IMR-90 (cell line): ENCODE results near the gene BOD1L1. TPM values are rescaled to one million over a fixed set of nuclear protein-coding genes. Genes with fewer than 3 reads are reported as not detected.
"Not testable (repeated sequence)": the region's sequence is repeated elsewhere in the genome, so short reads cannot be mapped to it uniquely, and the experiment has no call there.

ENCODE experiments used
- ATAC-seq: fragments of 200-7000 bp; cut with Tn5 transposase; 2 replicates; pipeline ENCODE4 v1.9.1; 2020; ENCODE audit warnings: low read depth, mild to moderate bottlenecking, moderate library complexity
- BruUV-seq: library from RNA; stranded (reverse); fragments of 400-500 nt; replicated peaks from 2 replicates; lab custom pipeline; 2021; lab: Mats Ljungman, UMichigan
- CTCF ChIA-PET: fragments of 300-600 bp; formaldehyde crosslinking; extraction: SDS; loops from one replicate; lab custom pipeline; 2021; ENCODE audit warnings: antibody characterized with exemption; lab: Yijun Ruan, JAX
- POLR2A ChIA-PET: fragments of 300-600 bp; sonication (Branson Sonifier 250); formaldehyde crosslinking; loops from one replicate; lab custom pipeline; 2022; ENCODE audit warnings: antibody characterized with exemption; ENCODE audit not compliant: unreplicated experiment; lab: Charles Lee
- DNase-seq: peaks from one replicate; pipeline ENCODE4 v3.0.0; 2013
- H2AFZ ChIP-seq: replicated peaks from 2 replicates; pipeline ENCODE3; 2013; ENCODE audit warnings: low read length, mild to moderate bottlenecking; ENCODE audit not compliant: poor library complexity
- H2AK5ac ChIP-seq: 2 replicates; pipeline ENCODE4 v1.6.1; 2013; ENCODE audit warnings: low read depth, low read length, inconsistent platforms
- H2AK9ac ChIP-seq: replicated peaks from 2 replicates; pipeline ENCODE3; 2013; ENCODE audit warnings: mild to moderate bottlenecking, low read depth, low read length, moderate library complexity; ENCODE audit not compliant: poor library complexity
- H2BK120ac ChIP-seq: 2 replicates; pipeline ENCODE4 v1.6.1; 2013; ENCODE audit warnings: low read depth, low read length, inconsistent platforms
- H2BK15ac ChIP-seq: 3 replicates; pipeline ENCODE4 v1.6.1; 2013; ENCODE audit warnings: low read depth, low read length, inconsistent platforms
- H2BK20ac ChIP-seq: 2 replicates; pipeline ENCODE4 v1.6.1; 2013; ENCODE audit warnings: low read depth, mild to moderate bottlenecking, inconsistent platforms, low read length, moderate library complexity
- H2BK5ac ChIP-seq: 2 replicates; pipeline ENCODE4 v1.6.1; 2013; ENCODE audit warnings: mild to moderate bottlenecking, low read depth, low read length, inconsistent platforms; ENCODE audit not compliant: poor library complexity, severe bottlenecking
- H3K14ac ChIP-seq: replicated peaks from 2 replicates; pipeline ENCODE4 v1.6.1; 2013; ENCODE audit warnings: low read depth, low read length, inconsistent platforms
- H3K18ac ChIP-seq: 2 replicates; pipeline ENCODE4 v1.6.1; 2013; ENCODE audit warnings: low read depth, low read length, control low read depth
- H3K23ac ChIP-seq: 2 replicates; pipeline ENCODE4 v1.6.1; 2013; ENCODE audit warnings: low read depth, low read length, inconsistent platforms
- H3K27ac ChIP-seq: 2 replicates; pipeline ENCODE4 v1.5.1; 2013; ENCODE audit warnings: mild to moderate bottlenecking, control low read depth, low read length; ENCODE audit not compliant: insufficient read depth
- H3K27me3 ChIP-seq: 2 replicates; pipeline ENCODE4 v1.6.1; 2013; ENCODE audit warnings: low read length; ENCODE audit not compliant: control insufficient read depth, insufficient read depth
- H3K36me3 ChIP-seq: 2 replicates; pipeline ENCODE4 v1.6.1; 2013; ENCODE audit warnings: low read length, mixed read lengths; ENCODE audit not compliant: control insufficient read depth, insufficient read depth
- H3K4ac ChIP-seq: 2 replicates; pipeline ENCODE4 v1.6.1; 2013; ENCODE audit warnings: low read depth, low read length, inconsistent platforms
- H3K4me1 ChIP-seq: 2 replicates; pipeline ENCODE4 v1.6.1; 2013; ENCODE audit warnings: low read length, mixed read lengths; ENCODE audit not compliant: control insufficient read depth, insufficient read depth
- H3K4me2 ChIP-seq: 2 replicates; pipeline ENCODE4 v1.6.1; 2013; ENCODE audit warnings: low read depth, mild to moderate bottlenecking, control low read depth, low read length, moderate library complexity
- H3K4me3 ChIP-seq: 2 replicates; pipeline ENCODE4 v1.5.1; 2013; ENCODE audit warnings: low read depth, mild to moderate bottlenecking, control low read depth, low read length, moderate library complexity; ENCODE audit not compliant: insufficient read depth
- H3K56ac ChIP-seq: 2 replicates; pipeline ENCODE4 v1.6.1; 2013; ENCODE audit warnings: low read length, inconsistent platforms; ENCODE audit not compliant: insufficient read depth; ENCODE audit errors: extremely low read depth
- H3K79me1 ChIP-seq, 2 experiments: 2 replicates each; pipeline ENCODE4 v1.6.1; 2013; ENCODE audit warnings: low read length in 2 of 2, inconsistent platforms in 1 of 2, low read depth in 1 of 2
- H3K9ac ChIP-seq: 2 replicates; pipeline ENCODE4 v1.6.1; 2013; ENCODE audit warnings: low read depth, low read length, control low read depth
- H3K9me1 ChIP-seq: 2 replicates; pipeline ENCODE4 v1.6.1; 2013; ENCODE audit warnings: low read length, inconsistent platforms; ENCODE audit not compliant: insufficient read depth
- H3K9me3 ChIP-seq: 2 replicates; pipeline ENCODE4 v1.6.1; 2013; ENCODE audit warnings: low read length; ENCODE audit not compliant: control insufficient read depth, insufficient read depth
- H4K20me1 ChIP-seq: 2 replicates; pipeline ENCODE4 v1.6.1; 2013; ENCODE audit warnings: low read length, inconsistent platforms; ENCODE audit not compliant: insufficient read depth
- H4K5ac ChIP-seq: 2 replicates; pipeline ENCODE4 v1.6.1; 2013; ENCODE audit warnings: mild to moderate bottlenecking, low read depth, low read length, control low read depth
- H4K8ac ChIP-seq, 2 experiments: 2 replicates each; pipeline ENCODE4 v1.6.1; 2013; ENCODE audit warnings: low read depth in 2 of 2, low read length in 2 of 2, control low read depth in 1 of 2, inconsistent platforms in 1 of 2
- H4K91ac ChIP-seq: 2 replicates; pipeline ENCODE4 v1.6.1; 2013; ENCODE audit warnings: low read depth, low read length, inconsistent platforms; ENCODE audit not compliant: insufficient read depth
- MAFK ChIP-seq: IDR thresholded peaks from 2 replicates; pipeline ENCODE4 v1.6.1; 2012; ENCODE audit warnings: low read depth, low read length, improper control_type of control experiment
- MAZ ChIP-seq: IDR thresholded peaks from 2 replicates; pipeline ENCODE4 v1.6.1; 2012; ENCODE audit warnings: low read depth, mild to moderate bottlenecking, low read length, improper control_type of control experiment, moderate library complexity, borderline replicate concordance
- NFE2L2 ChIP-seq: fragments of 150-350 bp; IDR thresholded peaks from 2 replicates; pipeline ENCODE4 v1.6.1; 2016; ENCODE audit warnings: low read depth, mild to moderate bottlenecking, low read length
- USF2 ChIP-seq: fragments of 150-350 bp; IDR thresholded peaks from 2 replicates; pipeline ENCODE4 v1.6.1; 2017; ENCODE audit warnings: mild to moderate bottlenecking, antibody characterized with exemption, low read length, low read depth
- WGBS, 2 experiments: methylation state at CpG; one replicate each; pipeline versions ENCODE4 v1.1.5 to v1.1.7; 2013; ENCODE audit warnings: missing lambda C conversion rate in 2 of 2; ENCODE audit not compliant: insufficient read length in 1 of 2; ENCODE audit errors: extremely low coverage in 2 of 2; 5-methylcytosine and 5-hydroxymethylcytosine counted together
- dilution Hi-C: fragments of 300-500 bp; cut with HindIII; formaldehyde crosslinking; loops from one replicate; pipeline ENCODE4 v1.14.3; 2018; ENCODE audit warnings: low sequenced_read_pairs; ENCODE audit not compliant: unreplicated experiment
- in situ Hi-C: fragments of 300-500 bp; cut with MboI; formaldehyde crosslinking; loops from 3 replicates; pipeline ENCODE4 v1.14.3; 2019; ENCODE audit warnings: low sequenced_read_pairs, inconsistent platforms, mixed read lengths
- intact Hi-C: fragments of 100-400 bp; cut with micrococcal nuclease; formaldehyde crosslinking; loops from 2 replicates; pipeline ENCODE4 v1.10.0; 2022
- polyA plus RNA-seq, 3 experiments: library from polyadenylated mRNA; depleted of rRNA; stranded (reverse); fragments of >200 nt; gene quantifications; 2 replicates each; pipeline ENCODE4 v1.2.3, GENCODE V29; 2012; ENCODE audit warnings: low replicate concordance in 1 of 3
- total RNA-seq: library from RNA; depleted of rRNA; stranded (reverse); fragments of >200 nt; gene quantifications from 2 replicates; pipeline ENCODE4 v1.2.3, GENCODE V29; 2012

The BOD1L1 gene
- total and polyA plus RNA-seq, 2 of the 4 experiments (the other 2 are of a cell fraction), result 13.5 to 26.9 TPM

GRCh38 chr4:13561673-13562072 is 65.9 kb downstream of the BOD1L1 start:
- Histone ChIP-seq H3K4ac (no peak overlapping the region), H3K9ac (no peak overlapping the region), H2AFZ (no peak overlapping the region), H2BK120ac (no peak overlapping the region), H2AK5ac (no peak overlapping the region), H3K4me3 (no peak overlapping the region), H3K27ac (no peak overlapping the region), H2BK5ac (no peak overlapping the region), H3K4me2 (no peak overlapping the region), H3K56ac (no peak overlapping the region), H3K23ac (no peak overlapping the region), H3K9me3 (no peaks in the 10 kb centered on the region), H2BK15ac (no peak overlapping the region), H4K5ac (no peak overlapping the region), H4K8ac (no peak overlapping the region), H2AK9ac (no peak overlapping the region), H3K79me1 (no peaks in the 10 kb centered on the region), H3K9me1 (peaks cover 4% of the 10 kb centered on the region; the same call in 1 of the 2 replicates), H3K18ac (no peak overlapping the region), H3K14ac (no peak overlapping the region), H2BK20ac (no peak overlapping the region), H3K36me3 (no peaks in the 10 kb centered on the region), H4K91ac (no peak overlapping the region), H3K4me1 (peaks cover 5% of the 10 kb centered on the region; the same call in 1 of the 2 replicates), H3K27me3 (no peaks in the 10 kb centered on the region), H4K20me1 (no peaks in the 10 kb centered on the region)
- no peak for DNase-seq
- intact Hi-C loops, result no loop called here
- in situ Hi-C loops, result no loop called here
- ChIA-PET CTCF (no interaction called here), POLR2A (no interaction called here)
- dilution Hi-C loops, result no loop called here
- no CpG with 5 or more reads among the region's 4 CpGs for WGBS, 2 experiments
- TF ChIP-seq MAZ (no peak), MAFK (0 out of 2 replicates have a peak, but pooled peaks have one; percentile 5), USF2 (no peak), NFE2L2 (peak; percentile 57; the same call in 1 of the 2 replicates)
- no TSS peak for BruUV-seq
- no peak for ATAC-seq

GRCh38 chr4:13560111-13560510 is 67.4 kb downstream of the BOD1L1 start:
- in situ Hi-C loops, BruUV-seq, H2AFZ ChIP-seq, H2BK20ac ChIP-seq, H3K79me1 ChIP-seq, H4K8ac ChIP-seq, H3K9ac ChIP-seq, H2AK9ac ChIP-seq, H3K4ac ChIP-seq, DNase-seq, H3K9me1 ChIP-seq, H3K23ac ChIP-seq, H3K56ac ChIP-seq, H4K5ac ChIP-seq, H3K18ac ChIP-seq, H2BK120ac ChIP-seq, H3K27me3 ChIP-seq, H3K9me3 ChIP-seq, H2AK5ac ChIP-seq, H3K4me3 ChIP-seq, H3K36me3 ChIP-seq, H3K4me1 ChIP-seq, CTCF ChIA-PET, POLR2A ChIA-PET, H4K91ac ChIP-seq, H2BK5ac ChIP-seq, H2BK15ac ChIP-seq, H3K4me2 ChIP-seq, H4K20me1 ChIP-seq, dilution Hi-C loops, intact Hi-C loops, H3K14ac ChIP-seq, H3K27ac ChIP-seq, ATAC-seq: not testable (repeated sequence)
- WGBS, 2 experiments, result no CpG with 5 or more reads among the region's 5 CpGs
